Hippocampal formation (tissue), 2 donors: ENCODE data around the gene C17orf107.

Experiments
- DNase-seq, 2 donors: peaks; one replicate each; lab custom pipeline; 2025; lab: John Stamatoyannopoulos, UW

C17orf107 gene

GRCh38 chr17:4948166-4948930 is 49.0 kb downstream of the C17orf107 start, which contains the start of gene PFN1:
PFN1 (minus strand) TSS chr17:4948530; CDS start chr17:4948394, 136 bp downstream.
- DNase-seq = peak; percentile 75 to 83

DNA sequence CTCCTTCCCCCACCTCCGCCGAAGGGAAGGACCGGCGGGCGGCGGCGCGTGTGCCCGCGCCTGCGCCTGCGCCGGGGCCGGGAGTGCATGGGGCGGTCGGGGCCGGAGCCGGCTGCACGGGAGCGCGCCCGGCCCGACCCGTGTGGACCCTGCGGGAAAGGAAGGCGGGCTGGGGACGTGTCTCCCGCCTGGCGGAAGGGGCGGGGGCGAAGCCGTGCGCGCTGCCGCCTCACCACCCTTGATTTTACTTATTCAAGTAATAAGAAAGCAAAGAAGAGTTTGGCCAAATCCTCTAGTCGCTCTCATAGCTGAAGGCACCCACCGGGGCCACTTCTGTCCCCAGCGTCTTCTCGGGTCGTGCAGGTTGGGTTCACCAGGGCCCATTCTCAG is 49.6 kb downstream of the C17orf107 start:
- peak; percentile 77 to 84 for DNase-seq

DNA sequence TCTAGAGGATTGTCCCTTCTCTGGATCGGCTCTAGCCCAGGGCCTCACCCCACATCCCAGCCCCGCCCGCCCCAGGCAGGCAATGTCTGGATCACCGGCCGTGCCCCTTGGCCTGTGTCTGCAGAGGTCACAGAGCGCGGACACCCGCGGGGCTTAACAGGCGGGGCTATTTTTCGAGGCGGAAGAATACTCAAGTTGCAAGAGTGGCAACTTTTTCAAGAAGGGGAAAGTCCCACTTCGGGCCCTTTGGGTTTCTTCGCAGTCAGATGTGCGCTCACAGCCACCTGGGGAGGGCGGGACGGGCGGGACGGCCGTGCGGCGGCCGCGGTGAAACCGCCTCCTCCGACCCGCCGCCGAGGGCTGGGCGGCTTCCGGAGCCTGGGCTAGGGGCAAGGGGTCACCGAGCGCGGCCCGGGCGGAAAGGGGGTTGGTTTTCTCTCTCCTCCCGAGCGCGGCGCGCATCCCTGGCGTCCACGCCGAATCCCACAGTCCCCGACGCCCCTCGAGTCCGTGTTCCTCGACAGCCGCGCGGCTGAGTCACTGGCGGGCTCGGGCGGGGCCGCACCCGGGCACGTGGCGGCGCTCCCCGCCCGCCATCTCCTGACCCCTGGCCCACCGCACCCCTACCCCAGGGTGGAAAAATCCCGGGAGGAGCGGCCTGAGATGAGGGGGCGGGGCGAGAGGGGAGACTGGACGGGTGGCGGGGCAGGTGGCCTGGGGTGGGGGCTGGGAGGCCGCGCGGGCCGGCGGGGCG is 50.2 kb downstream of the C17orf107 start:
- DNase-seq = peak; percentile 26 to 65

DNA sequence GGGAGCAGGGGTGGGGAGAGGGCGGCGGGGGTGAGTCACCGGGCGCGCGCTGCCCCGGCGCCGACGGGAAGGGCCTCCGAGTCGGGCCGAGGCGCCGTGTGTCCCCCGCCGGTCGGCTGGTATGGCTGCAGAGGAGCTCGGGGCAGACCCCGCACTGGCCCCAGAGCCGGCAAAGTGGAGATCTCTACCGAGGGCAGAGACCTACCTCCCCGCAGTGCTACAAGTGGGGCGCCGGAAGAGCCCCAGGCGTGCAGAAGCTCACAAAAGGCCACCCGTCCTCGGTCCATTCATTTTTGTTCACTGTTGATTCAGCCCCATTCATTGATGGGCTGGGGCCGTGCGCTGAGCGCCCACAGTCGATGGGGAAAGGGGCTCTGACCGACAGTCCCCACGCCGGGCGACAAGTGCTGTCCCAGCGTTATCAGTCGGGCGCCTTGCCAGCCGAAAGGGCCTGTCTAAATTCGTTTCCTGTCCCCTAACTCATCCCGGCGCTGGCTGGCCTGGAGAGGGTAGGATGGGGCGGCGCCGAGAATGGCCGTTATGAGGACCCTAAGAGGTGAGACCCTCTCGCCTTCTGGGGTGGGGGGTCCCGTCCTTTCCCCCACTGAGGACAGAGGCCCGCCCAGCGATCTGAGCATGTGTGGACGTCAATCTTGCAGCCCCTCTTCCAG is 50.9 kb downstream of the C17orf107 start:
- no peak for DNase-seq

- DNase-seq = no peak
Observed at GRCh38 chr17:4950746-4951204, 51.4 kb downstream of the C17orf107 start, which contains the start of gene ENO3. ENO3 (plus strand) TSS chr17:4951119; CDS start chr17:4951830, 711 bp downstream.

DNA sequence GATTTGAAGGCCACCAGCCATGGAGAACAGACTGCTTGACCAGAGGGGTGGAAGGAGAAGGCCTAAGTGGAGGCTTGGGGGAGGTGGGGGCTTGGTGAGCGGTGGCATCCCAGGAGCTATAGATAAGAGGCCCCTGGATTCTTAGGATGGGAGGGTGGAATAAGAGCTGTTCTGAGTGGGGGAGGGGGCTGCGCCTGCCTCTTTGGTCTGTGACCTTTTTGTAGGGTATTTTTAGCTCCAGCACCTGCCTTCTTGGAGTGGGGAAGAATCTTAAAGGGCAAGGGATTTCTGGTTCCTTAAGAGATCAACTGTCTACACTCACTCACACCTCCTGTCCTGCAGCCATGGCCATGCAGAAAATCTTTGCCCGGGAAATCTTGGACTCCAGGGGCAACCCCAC is 52.1 kb downstream of the C17orf107 start:
- DNase-seq = no peak
